ENCODE data around the gene CASK. TPM values are rescaled to one million over a fixed set of nuclear protein-coding genes. Genes with fewer than 3 reads are reported as not detected.

Gene CASK
- total and polyA plus RNA-seq, 9 of the 15 experiments (the other 6 are each of a cell fraction or from before 2014, with no cell fraction given): 1.3 to 7.4 (median 5.2) TPM

DNA sequence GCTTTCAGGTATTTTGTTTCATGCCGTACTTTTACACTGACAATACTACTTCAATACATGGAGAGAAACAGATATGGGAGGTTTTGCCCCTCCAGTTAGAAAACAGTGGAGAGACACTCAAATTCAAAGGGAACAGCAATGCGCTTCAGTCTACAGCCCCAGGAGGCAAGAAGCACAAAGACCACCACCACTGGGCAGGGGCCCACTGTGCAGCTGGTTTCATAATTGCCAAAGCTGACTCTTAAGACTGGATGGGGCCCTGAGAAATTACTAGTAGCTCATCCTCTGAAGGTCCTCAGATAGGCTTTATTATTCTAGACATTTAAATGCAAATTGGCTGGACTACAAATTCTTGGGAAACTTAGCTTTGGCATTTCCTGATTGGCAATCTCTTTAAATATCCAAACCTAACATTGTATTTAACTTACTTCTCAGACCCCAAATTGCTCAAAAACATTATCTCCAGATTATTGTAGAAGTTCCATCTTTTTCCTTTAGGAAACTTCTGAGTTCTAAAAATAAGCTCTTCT is 320.5 kb downstream of the CASK start:
- no peaks in the 10 kb centered on the region for H3K9me3 ChIP-seq (replicated peaks; ENCODE audit: control insufficient read depth, insufficient read depth, low read depth, low read length)
- H3K27ac ChIP-seq (ENCODE audit: extremely low read depth, low read depth, low read length): no peak overlapping the region
- H4K20me1 ChIP-seq (replicated peaks; ENCODE audit: control insufficient read depth, insufficient read depth, low read length): no peaks in the 10 kb centered on the region
- 0 out of 2 replicates have a peak overlapping the region, but pooled peaks have one; percentile 39 for H2AFZ ChIP-seq (ENCODE audit: low read depth, low read length)
- TF ChIP-seq POLR2AphosphoS5 (IDR thresholded peaks at IDR 0.05; ENCODE audit: control insufficient read depth, insufficient read depth, low read depth, low read length) (no peak), ZNF146 (CRISPR knock-in tag; IDR thresholded peaks at IDR 0.05; ENCODE audit: unreplicated experiment) (no peak), BRD4 (IDR thresholded peaks at IDR 0.05) (no peak), PCBP2 (IDR thresholded peaks at IDR 0.05; ENCODE audit: low read depth, low read length, poor library complexity, severe bottlenecking) (no peak), PHF20 (IDR thresholded peaks at IDR 0.05; ENCODE audit: partially characterized antibody) (no peak), FIP1L1 (IDR thresholded peaks at IDR 0.05; ENCODE audit: low read depth, low read length, poor library complexity, severe bottlenecking) (no peak)
- BruUV-seq (replicated peaks): no TSS peak
- intact Hi-C loops (cut with micrococcal nuclease) (no loop called here), in situ Hi-C loops (cut with MboI) (no loop called here)
- H3K36me3 ChIP-seq (ENCODE audit: control insufficient read depth, insufficient read depth, low read length): no peaks in the 10 kb centered on the region
- no peak overlapping the region for H3K4me3 ChIP-seq
- ATAC-seq (no peak), DNase-seq (ENCODE audit: extremely low read depth in 1 of 4, low spot score in 3 of 4) (no peak), FAIRE-seq (no peak)
- no peaks in the 10 kb centered on the region for H3K9me1 ChIP-seq (ENCODE audit: control insufficient read depth, insufficient read depth, low read length)
- WGBS (ENCODE audit: insufficient coverage, low coverage, missing lambda C conversion rate): 36% methylated on average over 2 of the region's 2 CpGs
- no peak overlapping the region for H3K9ac ChIP-seq (ENCODE audit: insufficient read depth in 1 of 2, low read depth in 2 of 2, low read length in 2 of 2)
- no peak overlapping the region for H3K4me2 ChIP-seq (ENCODE audit: insufficient read depth, low read length)
- H3K27me3 ChIP-seq (ENCODE audit: control insufficient read depth in 2 of 2, insufficient read depth in 2 of 2, low read length in 2 of 2): no peaks in the 10 kb centered on the region
- POLR2A ChIA-PET: no interaction called here
- CTCF ChIA-PET (ENCODE audit: low intra/inter-chr PET ratio): no interaction called here
- H3K79me2 ChIP-seq (ENCODE audit: control insufficient read depth, insufficient read depth, low read length): no peaks in the 10 kb centered on the region
- H3K4me1 ChIP-seq (replicated peaks in 1 of 2; ENCODE audit: control insufficient read depth in 2 of 2, insufficient read depth in 2 of 2, low read length in 2 of 2): peaks cover 0 to 6% of the 10 kb centered on the region in 2 experiments; a peak in 3 of 5 replicates

- Histone ChIP-seq H3K9me1 (ENCODE audit: control insufficient read depth, insufficient read depth, low read length) (no peaks in the 10 kb centered on the region), H3K9ac (ENCODE audit: insufficient read depth in 1 of 2, low read depth in 2 of 2, low read length in 2 of 2) (no peak overlapping the region), H4K20me1 (replicated peaks; ENCODE audit: control insufficient read depth, insufficient read depth, low read length) (no peaks in the 10 kb centered on the region), H3K4me3 (no peak overlapping the region), H3K4me2 (ENCODE audit: insufficient read depth, low read length) (no peak overlapping the region), H3K79me2 (ENCODE audit: control insufficient read depth, insufficient read depth, low read length) (no peaks in the 10 kb centered on the region), H3K27me3 (ENCODE audit: control insufficient read depth in 2 of 2, insufficient read depth in 2 of 2, low read length in 2 of 2) (no peaks in the 10 kb centered on the region), H3K9me3 (replicated peaks; ENCODE audit: control insufficient read depth, insufficient read depth, low read depth, low read length) (no peaks in the 10 kb centered on the region), H3K27ac (ENCODE audit: extremely low read depth, low read depth, low read length) (no peak overlapping the region), H3K36me3 (ENCODE audit: control insufficient read depth, insufficient read depth, low read length) (no peaks in the 10 kb centered on the region), H2AFZ (ENCODE audit: low read depth, low read length) (no peak overlapping the region), H3K4me1 (replicated peaks in 1 of 2; ENCODE audit: control insufficient read depth in 2 of 2, insufficient read depth in 2 of 2, low read length in 2 of 2) (no peaks in the 10 kb centered on the region; a peak in 1 of 5 replicates)
- in situ Hi-C loops (cut with MboI) (no loop called here), intact Hi-C loops (cut with micrococcal nuclease) (no loop called here)
- BruUV-seq (replicated peaks): no TSS peak
- TF ChIP-seq BHLHE40 (IDR thresholded peaks at IDR 0.05; ENCODE audit: low read length) (no peak), ZNF263 (CRISPR knock-in tag; IDR thresholded peaks at IDR 0.05; ENCODE audit: borderline replicate concordance) (no peak), HBP1 (CRISPR knock-in tag; IDR thresholded peaks at IDR 0.05) (no peak), ZNF232 (CRISPR knock-in tag; IDR thresholded peaks at IDR 0.05) (no peak), ARID3A (IDR thresholded peaks at IDR 0.05; ENCODE audit: borderline replicate concordance, low read depth, low read length) (no peak), HDGF (IDR thresholded peaks at IDR 0.05) (no peak)
- no peak for FAIRE-seq
- ATAC-seq: no peak
- CTCF ChIA-PET (ENCODE audit: low intra/inter-chr PET ratio): no interaction called here
- POLR2A ChIA-PET: no interaction called here
- 20% methylated on average over 2 of the region's 2 CpGs for WGBS (ENCODE audit: insufficient coverage, low coverage, missing lambda C conversion rate)
- no peak for DNase-seq (ENCODE audit: extremely low read depth in 1 of 4, low spot score in 3 of 4)
These were observed 323.1 kb downstream of the CASK start for GRCh38 chrX:41600291-41600690.
